Ovary (tissue), 3 donors: ENCODE measurements around the gene VGLL4.

ENCODE experiments used
- CTCF ChIP-seq, 3 donors: fragments of 450-650 bp in 2 of 3; fragments of 200-600 bp in 1 of 3; IDR thresholded peaks; one replicate each; pipeline versions ENCODE4 v1.5.1 to v1.8.0; 2016 to 2022; ENCODE audit warnings: antibody characterized with exemption in 3 of 3, mild to moderate bottlenecking in 1 of 3
- EP300 ChIP-seq: sonication (generic); formaldehyde crosslinking; IDR thresholded peaks from one replicate; pipeline ENCODE4 v1.6.1; 2017; ENCODE audit warnings: antibody characterized with exemption
- POLR2A ChIP-seq: fragments of 450-650 bp; IDR thresholded peaks from one replicate; pipeline ENCODE4 v1.6.1; 2017; ENCODE audit warnings: antibody characterized with exemption, mild to moderate bottlenecking, moderate library complexity
- donor health status: DM: no; HTN: no; CAD: no.

DNA sequence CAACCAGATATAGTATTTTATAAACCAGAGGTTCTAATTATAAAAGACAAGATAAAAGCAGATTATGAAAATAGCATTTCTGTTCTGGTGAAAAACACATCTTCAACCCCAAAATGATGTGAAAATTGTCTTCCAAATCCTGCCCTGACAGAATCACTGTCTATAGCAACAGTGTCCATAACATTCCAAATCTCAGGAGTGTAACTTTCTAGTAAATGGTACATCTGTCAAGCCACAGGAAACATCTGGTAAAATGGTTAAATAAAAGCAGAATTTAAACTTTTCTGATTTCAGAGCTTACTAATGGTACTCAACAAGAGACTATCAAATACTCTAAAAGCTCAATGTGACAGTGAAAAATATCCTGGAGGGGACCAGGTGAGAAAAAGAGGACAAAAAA, 60.5 kb downstream of the VGLL4 start:
- TF ChIP-seq CTCF (IDR thresholded peaks at IDR 0.05) (no peak), POLR2A (no peak), EP300 (no peak)
